Activated CD8-positive, alpha-beta T cell treated with anti-CD3 and anti-CD28 coated beads for 36 hours (primary cell): ENCODE measurements around the gene MPIG6B. TPM values are rescaled to one million over a fixed set of nuclear protein-coding genes. Genes with fewer than 3 reads are reported as not detected.
A peak's percentile ranks its signal among the peaks of the same experiment; 100 is the strongest.

ENCODE experiments used
- ATAC-seq: fragments of 200-7000 bp; cut with Tn5 transposase; one replicate; pipeline ENCODE4 v1.10.0; 2021; ENCODE audit warnings: mild to moderate bottlenecking, moderate library complexity
- CTCF ChIA-PET: fragments of 350-600 bp; sonication (Branson Sonifier 250); formaldehyde crosslinking; loops from one replicate; lab custom pipeline; 2021; ENCODE audit warnings: antibody characterized with exemption; lab: Charles Lee
- POLR2A ChIA-PET: fragments of 350-600 bp; sonication (Branson Sonifier 250); formaldehyde crosslinking; loops from one replicate; lab custom pipeline; 2021; ENCODE audit warnings: antibody characterized with exemption; lab: Charles Lee
- DNase-seq: peaks from one replicate; pipeline ENCODE4 v3.0.0-alpha.2; 2020
- H3K27ac Mint-ChIP-seq: one replicate; pipeline ENCODE4 v1.8.0; 2021; ENCODE audit warnings: mild to moderate bottlenecking, mixed read lengths
- H3K27me3 Mint-ChIP-seq: one replicate; pipeline ENCODE4 v1.8.0; 2021; ENCODE audit warnings: mixed read lengths
- H3K36me3 Mint-ChIP-seq: one replicate; pipeline ENCODE4 v1.8.0; 2021; ENCODE audit warnings: low read depth, mixed read lengths
- H3K4me1 Mint-ChIP-seq: one replicate; pipeline ENCODE4 v1.8.0; 2021; ENCODE audit warnings: low read depth, mixed read lengths
- H3K4me3 Mint-ChIP-seq: one replicate; pipeline ENCODE4 v1.8.0; 2021; ENCODE audit warnings: mild to moderate bottlenecking, moderate library complexity, mixed read lengths
- H3K9me3 Mint-ChIP-seq: one replicate; pipeline ENCODE4 v1.8.0; 2021; ENCODE audit warnings: mixed read lengths
- CTCF ChIP-seq: fragments of 200-600 bp; IDR thresholded peaks from one replicate; pipeline ENCODE4 v1.8.0; 2022; ENCODE audit warnings: antibody characterized with exemption, mild to moderate bottlenecking
- intact Hi-C: fragments of 100-400 bp; cut with micrococcal nuclease; formaldehyde crosslinking; loops from one replicate; pipeline ENCODE4 v1.10.0; 2022
- total RNA-seq, 2 experiments: library from RNA; stranded (reverse); gene quantifications; one replicate each; pipeline ENCODE4 v1.2.3, GENCODE V29; 2021

MPIG6B gene
- total RNA-seq, 2 experiments from 2014 or later: 0.65 to 0.81 TPM

DNA sequence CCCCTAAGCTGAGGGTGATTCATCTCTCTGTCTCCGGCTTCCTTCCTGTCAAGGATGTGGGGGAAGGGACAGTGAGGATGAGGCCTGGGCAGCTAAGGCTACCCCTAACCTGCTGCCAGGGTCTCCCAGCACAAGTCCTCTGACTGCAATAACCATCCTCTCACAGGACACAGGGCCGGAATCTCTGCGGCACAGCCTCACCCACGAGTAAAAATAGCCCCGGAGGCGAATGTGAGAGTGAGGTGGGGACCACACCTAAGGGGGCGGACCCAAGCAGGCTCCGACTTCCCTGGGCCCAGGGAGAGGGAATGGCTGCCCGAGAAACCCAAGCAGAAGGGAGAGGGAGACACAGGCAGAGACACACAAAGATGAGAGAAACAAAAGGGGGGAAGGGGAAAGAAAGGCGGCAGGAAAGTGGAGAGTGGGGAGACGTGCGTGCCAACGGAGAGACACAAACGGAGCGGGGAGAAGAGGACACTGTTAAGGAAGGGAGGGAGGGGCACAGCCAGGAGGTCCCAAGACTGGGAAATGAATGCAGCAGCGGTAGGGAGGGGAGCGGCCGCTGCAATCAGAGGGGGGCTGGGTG, 11.7 kb downstream of the MPIG6B start:
- Mint-ChIP-seq H3K36me3 (peaks cover 51% of the 10 kb centered on the region), H3K27ac (peak overlapping the region; percentile 93), H3K4me3 (peak overlapping the region; percentile 97), H3K27me3 (no peaks in the 10 kb centered on the region), H3K9me3 (no peaks in the 10 kb centered on the region), H3K4me1 (peaks cover 60% of the 10 kb centered on the region)
- TF ChIP-seq CTCF: no peak
- ChIA-PET POLR2A (interaction anchor here (0.6 to 6.0 kb wide), 10 partner anchors 8 to 254 kb away, joined by 3 to 24 read pairs (median 4); partner anchors contain the start of genes GPANK1 and VARS1), CTCF (interaction anchor here (1.0 to 9.9 kb wide), 4 partner anchors 11 to 92 kb away, joined by 3 to 59 read pairs (median 5); partner anchors contain the start of gene HSPA1B)
- DNase-seq (peak; percentile 78), ATAC-seq (peak; percentile 0)
- intact Hi-C loops: loop anchor here (5.0 to 10.0 kb wide), 2 partner anchors 97 to 190 kb away; partner anchors contain the start of genes ATP6V1G2, DDX39B and NFKBIL1

- intact Hi-C loops: loop anchor here (5.0 to 10.0 kb wide), 2 partner anchors 96 to 191 kb away; partner anchors contain the start of genes ATP6V1G2, DDX39B and NFKBIL1
- Mint-ChIP-seq H3K27ac (peak within 1 kb of the TSS; percentile 93), H3K36me3 (peaks cover 54% of the 10 kb centered on the region)
Measured at GRCh38 chr6:31736021-31736767, 13.0 kb downstream of the MPIG6B start, which contains the start of gene CLIC1. Gene CLIC1 (minus strand): TSS chr6:31736530. CDS start chr6:31736300, 230 bp downstream.

DNA sequence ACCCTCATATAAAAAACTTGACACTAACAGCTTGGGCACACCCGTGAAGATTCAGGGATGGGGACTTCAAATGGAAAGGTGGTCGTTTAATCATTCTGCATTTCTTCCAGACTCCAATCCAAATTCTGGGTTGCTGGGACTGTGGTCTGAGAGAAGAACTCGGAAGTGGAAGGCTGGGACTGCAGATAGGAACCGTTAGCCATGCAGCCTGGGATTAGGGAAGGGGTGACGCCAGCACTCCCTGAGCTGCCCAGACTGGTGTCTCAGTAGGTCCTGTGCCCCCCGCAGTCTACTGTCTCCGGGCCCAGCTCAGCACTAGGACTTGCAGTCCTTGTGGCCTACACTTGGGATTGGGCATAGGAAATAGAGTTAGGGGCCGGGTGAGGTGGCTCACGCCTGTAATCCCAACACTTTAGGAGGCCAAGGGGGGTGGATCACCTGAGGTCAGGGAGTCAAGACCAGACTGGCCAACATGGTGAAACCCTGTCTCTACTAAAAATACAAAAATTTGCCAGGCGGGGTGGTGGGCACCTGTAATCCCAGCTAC, 13.7 kb downstream of the MPIG6B start:
- intact Hi-C loops: loop anchor here (5.0 to 10.0 kb wide), 2 partner anchors 95 to 192 kb away; partner anchors contain the start of genes ATP6V1G2, DDX39B and NFKBIL1
- CTCF ChIA-PET: interaction anchor here (0.8 to 9.9 kb wide), 11 partner anchors 8 to 140 kb away, joined by 3 to 59 read pairs (median 6); partner anchors contain the start of genes DDAH2 and LSM2
- H3K27me3 Mint-ChIP-seq: no peaks in the 10 kb centered on the region
- H3K27ac Mint-ChIP-seq: peak overlapping the region; percentile 93
- H3K36me3 Mint-ChIP-seq: peaks cover 56% of the 10 kb centered on the region
- POLR2A ChIA-PET: interaction anchor here (0.7 to 6.0 kb wide), 15 partner anchors 8 to 1235 kb away, joined by 3 to 24 read pairs (median 5); partner anchors contain the start of genes BAG6, C6orf47, DDX39B and HSPA1B
- TF ChIP-seq CTCF: no peak
- peaks cover 57% of the 10 kb centered on the region for H3K4me1 Mint-ChIP-seq
- H3K9me3 Mint-ChIP-seq: no peaks in the 10 kb centered on the region
- ATAC-seq (no peak), DNase-seq (no peak)
- H3K4me3 Mint-ChIP-seq: peak overlapping the region; percentile 97

More at GRCh38 chr6:31736021-31736767, 13.0 kb downstream of the MPIG6B start, which contains the start of gene CLIC1:
- peak within 1 kb of the TSS; percentile 97 for H3K4me3 Mint-ChIP-seq
- ChIA-PET CTCF (interaction anchor here (0.7 to 9.9 kb wide), 12 partner anchors 8 to 96 kb away, joined by 3 to 59 read pairs (median 4); partner anchors contain the start of genes DDAH2 and HSPA1B), POLR2A (interaction anchor here (0.8 to 6.0 kb wide), 11 partner anchors 9 to 98 kb away, joined by 3 to 24 read pairs (median 5); partner anchors contain the start of genes BAG6, GPANK1 and VARS1)
- H3K9me3 Mint-ChIP-seq: no peaks in the 10 kb centered on the region
- TF ChIP-seq CTCF: no peak
- ATAC-seq: peak; percentile 47
- peaks cover 54% of the 10 kb centered on the region for H3K4me1 Mint-ChIP-seq
- no peaks in the 10 kb centered on the region for H3K27me3 Mint-ChIP-seq
- DNase-seq: peak; percentile 88

DNA sequence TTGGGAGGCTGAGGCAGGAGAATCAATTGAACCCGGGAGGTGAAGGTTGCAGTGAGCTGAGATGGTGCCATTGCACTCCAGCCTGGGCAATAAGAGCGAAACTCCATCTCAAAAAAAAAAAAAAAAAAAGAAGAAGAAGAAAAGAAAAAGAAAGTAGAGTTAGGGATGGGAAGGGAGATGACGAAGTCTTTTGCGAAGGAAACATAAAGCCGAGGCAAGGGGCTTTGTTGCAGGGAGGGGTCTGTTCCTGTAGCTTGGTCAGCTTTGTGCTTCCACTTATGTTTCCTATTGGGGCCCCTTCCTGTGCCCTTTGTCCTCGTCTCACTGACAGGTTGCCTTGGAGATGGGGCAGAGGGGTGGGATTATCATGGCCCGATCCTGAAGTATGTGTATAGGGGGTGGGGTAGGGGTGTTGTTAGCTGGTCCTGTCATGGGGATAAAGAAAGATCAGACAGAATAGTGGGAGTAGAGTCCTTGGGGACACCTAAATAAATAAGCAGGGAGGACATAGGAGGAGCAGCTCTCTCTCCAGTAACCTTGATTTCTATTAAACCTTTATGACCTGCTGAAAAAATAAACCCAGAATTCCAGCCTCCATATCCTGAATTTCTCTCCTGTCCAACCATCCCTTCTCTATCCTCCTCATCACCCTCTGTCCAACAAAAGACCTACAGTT, 14.3 kb downstream of the MPIG6B start:
- H3K9me3 Mint-ChIP-seq: no peaks in the 10 kb centered on the region
- H3K27me3 Mint-ChIP-seq: no peaks in the 10 kb centered on the region
- POLR2A ChIA-PET: interaction anchor here (0.6 to 6.0 kb wide), 22 partner anchors 9 to 1235 kb away, joined by 3 to 30 read pairs (median 5); partner anchors contain the start of genes BAG6, C6orf47, CSNK2B and DDX39B
- peak overlapping the region; percentile 93 for H3K27ac Mint-ChIP-seq
- peaks cover 54% of the 10 kb centered on the region for H3K36me3 Mint-ChIP-seq
- peak; percentile 42 for DNase-seq
- H3K4me1 Mint-ChIP-seq: peaks cover 54% of the 10 kb centered on the region
- no peak for TF ChIP-seq CTCF
- intact Hi-C loops: loop anchor here (5.0 to 10.0 kb wide), 2 partner anchors 95 to 193 kb away; partner anchors contain the start of genes ATP6V1G2, DDX39B and NFKBIL1
- CTCF ChIA-PET: interaction anchor here (0.9 to 9.9 kb wide), 22 partner anchors 9 to 191 kb away, joined by 3 to 59 read pairs (median 5); partner anchors contain the start of genes ATP6V1G2, BAG6, DDAH2 and GPANK1
- peak overlapping the region; percentile 97 for H3K4me3 Mint-ChIP-seq
- no peak for ATAC-seq
